ENCODE results near the gene TRIP10. TPM values are rescaled to one million over a fixed set of nuclear protein-coding genes. Genes with fewer than 3 reads are reported as not detected.

Gene TRIP10
- total RNA-seq, 1 donor from 2014 or later, result 53.0 TPM

DNA sequence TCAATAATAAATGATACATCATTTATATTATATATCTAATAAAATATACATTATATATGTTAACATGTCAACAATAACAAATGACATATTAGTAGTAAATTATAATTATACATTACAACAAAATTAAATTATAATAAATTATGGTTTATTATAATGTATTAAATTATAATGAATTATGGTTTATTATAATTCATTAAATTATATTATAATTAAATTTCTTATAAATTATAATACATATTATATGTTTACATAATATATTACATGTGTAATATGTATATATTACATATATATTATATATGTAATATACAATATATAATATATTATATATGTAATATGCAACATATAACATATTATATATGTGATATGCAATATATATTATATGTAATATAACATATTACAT is 39.5 kb upstream of the TRIP10 start:
- Mint-ChIP-seq H3K36me3 (no peaks in the 10 kb centered on the region), H3K9me3 (peaks cover 2% of the 10 kb centered on the region), H3K27ac (no peak overlapping the region), H3K4me3 (no peak overlapping the region), H3K4me1 (no peaks in the 10 kb centered on the region), H3K27me3 (ENCODE audit: insufficient read depth, low read depth) (peaks cover 2% of the 10 kb centered on the region)
- no peak for DNase-seq (ENCODE audit: low spot score)
- Histone ChIP-seq H3K79me2 (ENCODE audit: low read depth) (no peaks in the 10 kb centered on the region), H3K27me3 (no peaks in the 10 kb centered on the region), H4K20me1 (ENCODE audit: low read depth) (no peaks in the 10 kb centered on the region), H3K9me3 (ENCODE audit: low read depth) (no peaks in the 10 kb centered on the region), H3K4me1 (no peaks in the 10 kb centered on the region), H3K4me2 (no peak overlapping the region), H3K36me3 (no peaks in the 10 kb centered on the region), H3K9ac (no peak overlapping the region), H3K4me3 (no peak overlapping the region), H3F3A (ENCODE audit: low read depth) (no peaks in the 10 kb centered on the region), H2AFZ (replicated peaks) (no peak overlapping the region), H3K27ac (no peak overlapping the region)
- TF ChIP-seq EZH2 (IDR thresholded peaks at IDR 0.05) (no peak), EZH2phosphoT487 (IDR thresholded peaks at IDR 0.05) (no peak)
- TF ChIP-seq, protein P1, sequence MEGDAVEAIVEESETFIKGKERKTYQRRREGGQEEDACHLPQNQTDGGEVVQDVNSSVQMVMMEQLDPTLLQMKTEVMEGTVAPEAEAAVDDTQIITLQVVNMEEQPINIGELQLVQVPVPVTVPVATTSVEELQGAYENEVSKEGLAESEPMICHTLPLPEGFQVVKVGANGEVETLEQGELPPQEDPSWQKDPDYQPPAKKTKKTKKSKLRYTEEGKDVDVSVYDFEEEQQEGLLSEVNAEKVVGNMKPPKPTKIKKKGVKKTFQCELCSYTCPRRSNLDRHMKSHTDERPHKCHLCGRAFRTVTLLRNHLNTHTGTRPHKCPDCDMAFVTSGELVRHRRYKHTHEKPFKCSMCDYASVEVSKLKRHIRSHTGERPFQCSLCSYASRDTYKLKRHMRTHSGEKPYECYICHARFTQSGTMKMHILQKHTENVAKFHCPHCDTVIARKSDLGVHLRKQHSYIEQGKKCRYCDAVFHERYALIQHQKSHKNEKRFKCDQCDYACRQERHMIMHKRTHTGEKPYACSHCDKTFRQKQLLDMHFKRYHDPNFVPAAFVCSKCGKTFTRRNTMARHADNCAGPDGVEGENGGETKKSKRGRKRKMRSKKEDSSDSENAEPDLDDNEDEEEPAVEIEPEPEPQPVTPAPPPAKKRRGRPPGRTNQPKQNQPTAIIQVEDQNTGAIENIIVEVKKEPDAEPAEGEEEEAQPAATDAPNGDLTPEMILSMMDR (IDR thresholded peaks at IDR 0.05), result no peak

DNA sequence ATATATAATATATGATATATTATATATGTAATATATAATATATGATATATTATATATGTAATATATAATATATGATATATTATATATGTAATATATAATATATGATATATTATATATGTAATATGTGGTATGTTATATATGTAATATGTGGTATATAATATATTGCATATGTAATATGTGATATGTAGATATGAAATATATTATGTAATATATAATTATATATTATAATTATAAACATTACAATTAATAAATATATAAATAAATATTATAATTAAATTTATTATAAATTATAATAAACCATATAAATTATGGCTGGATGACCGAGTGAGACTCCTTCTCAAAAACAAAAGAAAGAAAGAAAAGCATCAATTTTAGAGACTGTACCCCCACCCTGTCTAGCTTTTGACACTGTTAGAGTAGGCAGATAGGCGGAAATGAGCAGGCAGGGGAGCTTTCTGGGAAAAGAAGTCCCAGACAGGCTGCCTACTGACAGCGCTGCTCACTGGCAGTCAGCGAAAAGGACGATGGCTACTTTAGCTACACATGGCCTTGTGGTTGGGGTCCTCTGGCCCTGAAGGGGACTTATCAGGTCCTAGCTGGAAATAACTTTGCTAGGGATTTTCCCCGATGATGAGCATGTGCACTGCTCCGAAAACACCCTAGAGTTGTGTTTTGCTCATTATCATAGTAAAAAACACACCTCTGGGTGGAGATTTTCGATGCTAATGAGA is 38.7 kb upstream of the TRIP10 start:
- Histone ChIP-seq H3K27me3 (no peaks in the 10 kb centered on the region), H3K79me2 (ENCODE audit: low read depth) (no peaks in the 10 kb centered on the region), H3K4me1 (no peaks in the 10 kb centered on the region), H3K27ac (no peak overlapping the region), H3K9ac (no peak overlapping the region), H2AFZ (replicated peaks) (no peak overlapping the region), H4K20me1 (ENCODE audit: low read depth) (no peaks in the 10 kb centered on the region), H3F3A (ENCODE audit: low read depth) (no peaks in the 10 kb centered on the region), H3K9me3 (ENCODE audit: low read depth) (no peaks in the 10 kb centered on the region), H3K4me3 (no peak overlapping the region), H3K4me2 (no peak overlapping the region), H3K36me3 (no peaks in the 10 kb centered on the region)
- H3K4me3 Mint-ChIP-seq, result no peak overlapping the region
- no peaks in the 10 kb centered on the region for H3K4me1 Mint-ChIP-seq
- H3K36me3 Mint-ChIP-seq, result no peaks in the 10 kb centered on the region
- DNase-seq (ENCODE audit: low spot score), result no peak
- TF ChIP-seq EZH2 (IDR thresholded peaks at IDR 0.05) (no peak), EZH2phosphoT487 (IDR thresholded peaks at IDR 0.05) (no peak)
- TF ChIP-seq, protein P1 (IDR thresholded peaks at IDR 0.05), result no peak
- H3K9me3 Mint-ChIP-seq, result peaks cover 2% of the 10 kb centered on the region
- H3K27ac Mint-ChIP-seq, result no peak overlapping the region
- peaks cover 2% of the 10 kb centered on the region for H3K27me3 Mint-ChIP-seq (ENCODE audit: insufficient read depth, low read depth)

DNA sequence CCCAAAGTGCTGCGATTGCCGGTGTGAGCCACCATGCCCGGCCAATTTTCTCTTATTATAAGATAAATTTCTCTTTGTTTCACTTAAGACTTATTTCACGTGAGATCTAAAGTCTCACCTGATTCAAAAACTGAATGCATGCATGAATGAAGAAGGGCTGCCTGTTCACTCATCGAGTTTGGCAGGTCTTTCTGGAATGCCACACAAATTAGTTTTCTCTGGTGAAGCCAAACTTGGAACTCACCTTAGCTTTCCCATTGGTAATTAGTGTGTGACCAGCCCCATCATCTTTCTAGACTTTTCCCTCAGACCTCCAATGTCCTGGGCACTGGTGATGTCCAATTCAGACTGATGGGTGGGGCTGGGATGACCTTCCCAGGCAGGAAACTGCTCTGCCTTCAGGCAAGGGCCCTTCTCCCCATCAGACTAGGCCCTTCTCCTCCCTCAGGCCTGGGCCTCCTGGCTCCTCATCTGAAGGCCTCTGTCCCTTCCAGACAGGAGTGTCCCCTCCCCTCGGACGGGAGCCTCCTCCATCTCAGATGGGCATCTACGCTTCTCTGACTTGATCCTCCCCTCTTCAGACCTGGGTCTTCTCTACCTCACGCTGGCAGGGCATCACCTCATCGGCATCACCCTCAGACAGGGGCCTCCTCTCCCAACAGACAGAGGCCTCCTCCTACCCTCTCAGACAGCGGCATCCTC is 33.4 kb upstream of the TRIP10 start:
- Histone ChIP-seq H3K9ac (no peak overlapping the region), H3K27ac (no peak overlapping the region), H3K36me3 (no peaks in the 10 kb centered on the region), H2AFZ (replicated peaks) (no peak overlapping the region), H3K79me2 (ENCODE audit: low read depth) (no peaks in the 10 kb centered on the region), H3F3A (ENCODE audit: low read depth) (no peaks in the 10 kb centered on the region), H4K20me1 (ENCODE audit: low read depth) (no peaks in the 10 kb centered on the region), H3K4me1 (no peaks in the 10 kb centered on the region), H3K4me3 (no peak overlapping the region), H3K9me3 (ENCODE audit: low read depth) (no peaks in the 10 kb centered on the region), H3K27me3 (peaks cover 31% of the 10 kb centered on the region), H3K4me2 (no peak overlapping the region)
- no peaks in the 10 kb centered on the region for H3K36me3 Mint-ChIP-seq
- H3K27me3 Mint-ChIP-seq (ENCODE audit: insufficient read depth, low read depth), result peaks cover 22% of the 10 kb centered on the region
- TF ChIP-seq EZH2phosphoT487 (IDR thresholded peaks at IDR 0.05) (no peak), EZH2 (IDR thresholded peaks at IDR 0.05) (no peak)
- TF ChIP-seq, protein P1 (IDR thresholded peaks at IDR 0.05), result no peak
- no peaks in the 10 kb centered on the region for H3K9me3 Mint-ChIP-seq
- no peak overlapping the region for H3K27ac Mint-ChIP-seq
- no peak overlapping the region for H3K4me3 Mint-ChIP-seq
- DNase-seq (ENCODE audit: low spot score), result no peak
- H3K4me1 Mint-ChIP-seq, result no peaks in the 10 kb centered on the region
